CD1c-positive myeloid dendritic cell (primary cell): ENCODE results near the gene FGD4.
"Not testable (repeated sequence)": the region's sequence is repeated elsewhere in the genome, so short reads cannot be mapped to it uniquely, and the experiment has no call there.

Experiments
- DNase-seq: peaks from one replicate; pipeline ENCODE4 v3.0.0-alpha.2; 2016; ENCODE audit errors: extremely low spot score

Gene FGD4

DNA sequence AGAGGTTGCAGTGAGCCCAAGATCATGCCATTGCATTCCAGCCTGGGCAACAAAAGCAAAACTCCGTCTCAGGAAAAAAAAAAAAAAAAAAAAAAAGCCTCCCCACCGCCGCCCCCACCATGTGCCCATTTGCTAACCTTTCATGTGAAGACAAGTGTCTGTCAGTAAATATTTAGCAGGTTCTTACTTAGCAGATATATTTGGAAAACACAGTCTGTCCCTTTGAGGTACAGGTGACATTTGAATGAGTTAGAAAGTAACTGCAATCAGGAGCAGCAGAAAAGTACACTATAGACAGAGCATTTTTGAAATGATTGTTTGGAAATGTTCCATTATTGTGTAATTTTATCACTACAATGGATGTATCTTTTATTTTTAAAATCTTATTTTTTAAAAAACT is 119.7 kb downstream of the FGD4 start:
- DNase-seq: no peak

DNA sequence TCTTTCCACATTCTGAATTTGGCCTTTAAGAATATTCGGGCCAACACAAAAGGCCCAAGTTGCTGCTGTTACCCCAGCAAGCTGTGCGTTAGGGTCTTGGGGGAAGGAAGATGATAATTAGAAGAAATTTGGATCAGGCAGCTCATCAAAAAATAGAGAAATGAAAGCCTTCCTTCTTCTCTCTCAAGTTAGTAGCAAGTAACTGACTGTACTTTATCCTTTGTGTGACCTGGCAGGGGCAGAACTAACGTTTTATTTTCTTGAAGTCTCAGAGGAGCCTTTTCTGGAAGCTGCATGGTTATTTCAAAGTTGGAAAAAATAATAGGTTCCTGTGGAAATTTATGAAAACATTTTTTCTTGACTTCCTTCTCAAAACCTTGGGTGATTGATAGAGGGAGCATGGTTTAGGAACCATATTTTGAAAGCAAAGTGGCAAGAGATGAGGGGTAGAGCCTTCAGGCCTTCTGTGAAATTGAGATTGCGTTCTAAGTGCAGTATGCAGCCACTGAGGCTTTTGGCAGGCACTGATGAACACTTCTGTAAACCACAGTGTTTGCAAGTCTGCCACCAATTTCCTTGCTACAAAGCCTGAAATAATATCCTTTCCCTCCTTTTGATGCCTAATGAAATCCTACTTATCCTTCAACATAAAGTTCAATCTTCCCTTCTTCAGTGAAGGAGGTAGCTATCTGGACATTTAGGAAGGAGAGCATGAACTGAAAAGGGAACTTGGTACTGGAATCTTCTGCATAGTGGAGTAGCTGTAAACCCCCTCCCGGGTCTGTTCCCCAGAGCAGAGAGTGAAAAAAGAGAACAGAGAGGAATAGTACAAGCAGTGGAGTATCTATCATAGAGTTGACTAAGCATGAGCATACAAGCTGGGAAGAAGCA is 123.2 kb downstream of the FGD4 start:
- peak; percentile 79 for DNase-seq

- DNase-seq: not testable (repeated sequence)
These were observed 126.4 kb downstream of the FGD4 start for GRCh38 chr12:32525802-32526201.

GRCh38 chr12:32526343-32526742 is 127.0 kb downstream of the FGD4 start:
- DNase-seq: not testable (repeated sequence)

GRCh38 chr12:32532422-32532821 is 133.1 kb downstream of the FGD4 start:
- no peak for DNase-seq

GRCh38 chr12:32532951-32533350 is 133.6 kb downstream of the FGD4 start:
- no peak for DNase-seq

DNA sequence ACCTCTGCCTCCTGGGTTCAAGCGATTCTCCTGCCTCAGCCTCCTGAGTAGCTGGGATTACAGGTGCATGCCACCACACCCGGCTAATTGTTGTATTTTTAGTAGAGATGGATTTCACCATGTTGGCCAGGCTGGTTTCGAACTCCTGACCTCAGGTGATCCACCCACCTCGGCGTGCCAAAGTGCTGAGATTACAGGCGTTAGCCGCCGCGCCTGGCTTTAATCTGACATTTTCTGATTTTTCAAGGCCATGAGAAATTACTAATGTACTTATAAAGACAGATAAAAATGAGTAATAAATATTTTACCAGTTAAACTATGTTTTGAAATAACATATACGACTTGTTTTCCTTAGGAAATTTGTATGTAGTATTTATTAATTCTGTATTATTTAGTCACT is 134.1 kb downstream of the FGD4 start:
- not testable (repeated sequence) for DNase-seq

- DNase-seq: peak; percentile 32
These were observed 134.7 kb downstream of the FGD4 start for GRCh38 chr12:32533971-32534590.

GRCh38 chr12:32534698-32535097 is 135.3 kb downstream of the FGD4 start:
- no peak for DNase-seq

DNA sequence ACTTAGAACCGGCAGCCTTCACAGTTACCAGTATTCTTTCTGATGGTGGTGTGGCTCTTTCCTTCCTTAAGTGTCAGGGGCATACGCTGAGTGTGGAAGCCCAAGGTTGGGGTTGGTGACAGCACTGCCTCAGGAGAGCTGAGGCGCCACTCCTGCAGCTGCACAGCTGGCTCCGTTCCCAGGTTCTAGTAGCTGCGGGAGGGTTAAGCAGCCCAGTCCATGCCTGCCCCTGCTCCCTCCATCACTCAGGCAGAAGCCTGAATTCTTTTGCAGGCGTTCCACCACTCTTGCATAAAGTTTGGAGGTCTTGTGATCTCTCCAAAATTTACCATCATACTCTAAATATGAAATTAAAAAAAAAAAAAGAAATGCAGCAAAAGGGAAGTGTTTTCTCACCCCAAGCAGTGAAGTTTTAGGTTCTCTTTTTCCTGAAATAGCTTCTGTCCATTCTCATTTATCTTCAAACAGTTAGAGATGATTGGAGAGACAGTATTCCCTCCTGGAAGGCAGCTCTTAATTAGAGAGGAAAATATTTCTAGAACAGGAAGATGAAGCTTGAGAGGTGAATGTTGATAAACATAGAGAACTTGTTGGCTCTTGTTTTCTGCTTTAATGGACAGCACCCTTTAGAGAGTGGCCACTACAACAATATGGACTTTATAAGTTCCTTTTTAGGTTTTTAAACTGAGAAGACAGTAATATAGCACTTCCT is 136.1 kb downstream of the FGD4 start:
- DNase-seq: peak; percentile 53

DNA sequence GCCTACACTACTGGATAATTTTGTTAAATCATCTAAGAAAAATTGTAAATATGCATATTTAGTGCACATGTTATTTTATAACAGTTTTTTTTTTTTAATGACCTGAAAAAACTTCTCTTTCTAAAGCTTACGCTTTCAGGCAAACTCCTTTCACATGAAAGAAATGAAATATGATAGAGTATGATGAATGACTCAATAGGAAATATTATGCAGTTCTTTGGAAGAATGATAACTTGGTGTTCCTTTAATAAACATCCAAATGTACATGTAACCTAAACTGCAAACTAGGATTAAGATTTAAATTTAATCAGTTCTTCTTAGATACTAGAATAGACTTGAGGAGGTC is 136.6 kb downstream of the FGD4 start:
- no peak for DNase-seq

DNA sequence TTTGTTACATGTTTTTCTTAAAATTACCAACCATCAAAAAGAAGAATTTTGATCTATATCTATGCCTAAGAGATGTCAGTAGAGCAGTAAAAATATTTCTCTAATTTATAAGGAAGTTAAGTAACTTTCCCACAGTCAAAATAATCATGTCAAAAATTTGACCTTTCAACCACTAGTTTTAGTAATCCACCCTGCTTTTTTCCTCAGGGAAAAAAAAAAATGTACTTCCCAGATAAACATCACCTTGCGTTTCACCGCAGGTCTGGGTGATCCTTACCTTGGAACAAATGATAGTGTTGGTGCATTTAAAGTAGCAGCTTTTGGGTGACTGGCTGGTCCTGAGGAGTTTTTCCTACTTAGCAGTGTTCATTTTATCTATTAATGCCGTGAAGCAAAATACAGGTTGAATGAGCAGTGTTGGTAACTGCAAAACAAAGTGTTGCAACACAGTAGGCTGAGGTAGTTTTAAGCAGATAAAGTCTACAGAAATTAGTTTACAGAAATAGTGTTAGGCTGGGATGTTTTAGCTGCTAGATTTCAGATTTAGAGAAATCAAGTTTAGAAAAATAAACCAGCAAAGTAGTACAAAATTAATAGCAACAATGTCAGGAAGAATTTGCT is 142.5 kb downstream of the FGD4 start:
- no peak for DNase-seq

GRCh38 chr12:32542428-32543229 is 143.3 kb downstream of the FGD4 start:
- no peak for DNase-seq

GRCh38 chr12:32544893-32545292 is 145.5 kb downstream of the FGD4 start:
- no peak for DNase-seq

- DNase-seq: no peak
These were observed 146.1 kb downstream of the FGD4 start for GRCh38 chr12:32545413-32545980.

DNA sequence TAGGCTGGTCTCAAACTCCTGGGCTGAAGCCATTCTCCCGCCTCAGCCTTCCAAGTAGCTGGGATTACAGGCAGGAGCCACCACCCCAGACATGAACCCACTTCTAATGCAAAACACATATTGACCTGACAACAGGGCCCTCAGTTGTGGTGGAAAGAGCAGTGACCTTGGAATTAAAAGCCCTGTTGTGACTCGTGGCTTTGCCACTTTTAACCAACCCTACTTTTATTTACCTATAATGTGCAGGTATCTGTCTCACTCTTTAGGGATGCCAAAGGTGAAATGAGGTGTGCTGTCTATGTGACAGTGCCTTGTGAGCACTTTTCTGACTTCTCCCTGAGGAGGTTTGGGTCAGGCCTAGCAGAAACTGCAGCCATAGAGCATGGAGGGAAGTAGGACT is 146.9 kb downstream of the FGD4 start:
- DNase-seq: no peak

DNA sequence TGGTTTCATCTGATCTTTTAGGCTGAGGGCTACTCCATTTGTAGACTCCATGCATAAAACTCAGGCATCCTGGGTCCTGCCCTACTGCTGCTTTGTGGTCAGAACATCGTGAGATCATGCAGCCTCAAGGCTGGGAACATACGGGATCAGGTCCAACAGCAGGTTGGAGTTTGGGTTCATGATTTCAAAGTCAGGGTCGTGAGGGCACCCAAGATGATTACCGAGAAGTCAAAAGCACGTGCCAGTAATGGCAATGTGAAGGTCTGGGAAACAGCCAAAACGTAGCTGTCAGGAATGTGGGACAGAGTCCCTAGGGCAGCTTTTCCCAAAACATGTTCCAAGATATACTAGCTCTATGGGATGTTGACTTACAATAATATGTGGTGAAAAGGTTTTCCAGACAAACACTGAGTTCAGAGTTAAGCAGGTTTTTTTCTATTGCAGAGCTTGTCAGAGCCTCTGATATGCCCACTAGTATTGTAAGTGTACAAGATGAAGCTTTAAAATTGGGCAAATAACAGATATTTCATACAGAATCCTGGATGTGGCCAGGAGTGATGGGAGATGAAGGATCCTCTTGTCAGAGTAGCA is 149.4 kb downstream of the FGD4 start:
- DNase-seq: no peak

DNA sequence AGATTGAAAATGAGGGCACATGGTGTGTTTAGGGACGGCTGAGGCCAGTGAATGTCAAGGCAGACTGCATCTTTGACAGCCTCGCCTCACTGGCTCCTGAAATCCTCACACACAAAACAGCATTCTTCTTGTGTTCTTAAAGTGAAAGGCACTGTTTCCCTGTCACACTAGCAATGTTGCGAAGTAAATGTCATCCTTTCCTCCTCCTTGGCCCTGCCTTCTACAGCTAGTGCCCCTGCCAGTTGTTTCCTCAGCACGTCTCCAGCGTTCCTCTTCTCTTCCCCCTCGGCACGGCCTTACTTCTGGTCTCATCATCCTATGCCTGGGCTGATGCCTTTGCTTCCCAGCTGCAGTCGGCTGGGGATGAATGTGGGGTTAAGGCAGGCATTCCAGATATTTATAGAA is 150.3 kb downstream of the FGD4 start:
- no peak for DNase-seq

GRCh38 chr12:32551058-32551457 is 151.7 kb downstream of the FGD4 start:
- DNase-seq: no peak

- DNase-seq: peak; percentile 82
These were observed 159.5 kb downstream of the FGD4 start for GRCh38 chr12:32558903-32559302.

DNA sequence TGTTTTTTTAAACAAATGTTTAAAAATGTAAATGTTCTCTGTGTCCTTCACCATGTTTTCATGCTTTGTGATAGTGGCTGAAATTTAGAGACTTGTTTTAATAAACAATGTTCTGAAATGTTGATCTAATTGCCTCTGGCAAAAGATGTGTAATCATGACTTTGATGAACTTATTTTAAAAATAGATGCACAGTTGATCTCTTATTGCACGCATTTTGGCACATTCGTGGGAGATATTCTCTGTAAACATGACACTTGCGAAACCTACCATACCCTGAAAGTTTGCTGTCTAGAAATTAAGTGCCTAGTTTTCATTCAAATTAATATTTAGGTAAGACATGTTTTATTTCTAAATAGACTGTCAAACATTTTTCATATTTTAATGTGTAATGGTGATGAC is 160.1 kb downstream of the FGD4 start:
- DNase-seq: no peak
